ENCODE data around the gene ZNF687.

DNA sequence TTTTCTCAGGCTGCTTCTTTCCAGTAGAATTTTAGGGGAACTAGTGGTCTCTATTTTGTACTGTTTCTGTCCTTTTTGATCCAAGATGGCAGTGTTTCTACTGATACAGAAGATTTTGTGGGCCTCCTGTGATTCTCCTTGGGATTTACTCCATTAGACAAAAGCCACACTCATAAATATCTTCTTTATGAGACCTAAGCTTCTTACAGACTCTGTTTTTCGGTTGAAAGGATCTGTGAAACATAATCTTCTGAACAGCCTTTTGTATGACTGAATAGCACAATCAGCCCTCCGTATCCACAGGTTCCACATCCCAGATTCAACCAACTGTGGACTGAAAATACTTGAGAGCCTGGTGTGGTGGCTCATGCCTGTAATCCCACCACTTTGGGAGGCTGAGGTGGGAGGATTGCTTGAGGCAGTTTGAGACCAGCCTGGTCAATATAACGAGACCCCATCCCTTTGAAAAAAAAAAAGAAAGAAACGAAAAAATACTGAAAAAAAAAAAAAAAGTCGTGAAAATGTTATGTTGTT is 38.3 kb upstream of the ZNF687 start:
- TF ChIP-seq, protein P1, sequence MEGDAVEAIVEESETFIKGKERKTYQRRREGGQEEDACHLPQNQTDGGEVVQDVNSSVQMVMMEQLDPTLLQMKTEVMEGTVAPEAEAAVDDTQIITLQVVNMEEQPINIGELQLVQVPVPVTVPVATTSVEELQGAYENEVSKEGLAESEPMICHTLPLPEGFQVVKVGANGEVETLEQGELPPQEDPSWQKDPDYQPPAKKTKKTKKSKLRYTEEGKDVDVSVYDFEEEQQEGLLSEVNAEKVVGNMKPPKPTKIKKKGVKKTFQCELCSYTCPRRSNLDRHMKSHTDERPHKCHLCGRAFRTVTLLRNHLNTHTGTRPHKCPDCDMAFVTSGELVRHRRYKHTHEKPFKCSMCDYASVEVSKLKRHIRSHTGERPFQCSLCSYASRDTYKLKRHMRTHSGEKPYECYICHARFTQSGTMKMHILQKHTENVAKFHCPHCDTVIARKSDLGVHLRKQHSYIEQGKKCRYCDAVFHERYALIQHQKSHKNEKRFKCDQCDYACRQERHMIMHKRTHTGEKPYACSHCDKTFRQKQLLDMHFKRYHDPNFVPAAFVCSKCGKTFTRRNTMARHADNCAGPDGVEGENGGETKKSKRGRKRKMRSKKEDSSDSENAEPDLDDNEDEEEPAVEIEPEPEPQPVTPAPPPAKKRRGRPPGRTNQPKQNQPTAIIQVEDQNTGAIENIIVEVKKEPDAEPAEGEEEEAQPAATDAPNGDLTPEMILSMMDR (IDR thresholded peaks at IDR 0.05), result no peak
- TF ChIP-seq POLR2A (IDR thresholded peaks at IDR 0.05), result no peak
